ENCODE data around the gene GPR39. TPM values are rescaled to one million over a fixed set of nuclear protein-coding genes. Genes with fewer than 3 reads are reported as not detected.

GPR39 gene
- total and polyA plus RNA-seq, 8 donors, result 0.87 to 16.0 (median 5.5) TPM; not detected in 1

- H3K27me3 ChIP-seq, result no peaks in the 10 kb centered on the region
- WGBS, 5 donors, result 63 to 83% (median 72%) methylated on average over 5 of the region's 5 CpGs
- H3K4me1 ChIP-seq, result peaks cover 0 to 12% (median 3%) of the 10 kb centered on the region in 4 donors
- H3K36me3 ChIP-seq, result no peaks in the 10 kb centered on the region
- no peak overlapping the region for H3K4me3 ChIP-seq
- no peak overlapping the region for H3K27ac ChIP-seq
- TF ChIP-seq EP300 (IDR thresholded peaks at IDR 0.05), result no peak
- no peak for TF ChIP-seq POLR2A (IDR thresholded peaks at IDR 0.05)
- TF ChIP-seq POLR2AphosphoS5 (IDR thresholded peaks at IDR 0.05), result no peak
- no peak for TF ChIP-seq CTCF (IDR thresholded peaks at IDR 0.05)
- no peaks in the 10 kb centered on the region for H3K9me3 ChIP-seq
- no peak for DNase-seq
- intact Hi-C loops (cut with DNase I; ENCODE audit: low total_unique reads), result no loop called here
Observed at GRCh38 chr2:132638313-132639040, 221.9 kb downstream of the GPR39 start.

- Histone ChIP-seq H3K4me3 (no peak overlapping the region), H3K36me3 (no peaks in the 10 kb centered on the region), H3K27me3 (no peaks in the 10 kb centered on the region), H3K27ac (no peak overlapping the region), H3K9me3 (no peaks in the 10 kb centered on the region), H3K4me1 (peaks cover 0 to 12% (median 3%) of the 10 kb centered on the region in 4 donors)
- no peak for DNase-seq
- intact Hi-C loops (cut with DNase I; ENCODE audit: low total_unique reads), result no loop called here
- no peak for TF ChIP-seq CTCF (IDR thresholded peaks at IDR 0.05)
- TF ChIP-seq POLR2A (IDR thresholded peaks at IDR 0.05), result no peak
Observed at GRCh38 chr2:132640116-132640515, 223.5 kb downstream of the GPR39 start.

- Histone ChIP-seq H3K27ac (no peak overlapping the region), H3K4me1 (peaks cover 0 to 3% (median 1%) of the 10 kb centered on the region in 4 donors), H3K4me3 (no peak overlapping the region), H3K27me3 (no peaks in the 10 kb centered on the region), H3K9me3 (no peaks in the 10 kb centered on the region), H3K36me3 (peaks cover 0 to 7% (median 0%) of the 10 kb centered on the region in 4 donors)
- intact Hi-C loops (cut with DNase I; ENCODE audit: low total_unique reads), result no loop called here
- TF ChIP-seq CTCF (IDR thresholded peaks at IDR 0.05) (no peak), POLR2AphosphoS5 (IDR thresholded peaks at IDR 0.05) (no peak), EP300 (IDR thresholded peaks at IDR 0.05) (no peak), POLR2A (IDR thresholded peaks at IDR 0.05) (no peak)
- no peak for DNase-seq
Observed at GRCh38 chr2:132641819-132642218, 225.2 kb downstream of the GPR39 start.

- TF ChIP-seq POLR2AphosphoS5 (IDR thresholded peaks at IDR 0.05) (no peak), EP300 (IDR thresholded peaks at IDR 0.05) (no peak), POLR2A (IDR thresholded peaks at IDR 0.05) (no peak), CTCF (IDR thresholded peaks at IDR 0.05) (no peak)
- DNase-seq, result no peak
- no peaks in the 10 kb centered on the region for H3K4me1 ChIP-seq
- intact Hi-C loops (cut with DNase I; ENCODE audit: low total_unique reads), result no loop called here
- H3K36me3 ChIP-seq, result peaks cover 0 to 7% (median 0%) of the 10 kb centered on the region in 4 donors
- WGBS, 5 donors, result 25 to 62% (median 46%) methylated on average over 2 of the region's 2 CpGs
- H3K27ac ChIP-seq, result no peak overlapping the region
- no peaks in the 10 kb centered on the region for H3K9me3 ChIP-seq
- no peak overlapping the region for H3K4me3 ChIP-seq
- H3K27me3 ChIP-seq, result no peaks in the 10 kb centered on the region
Observed at GRCh38 chr2:132642415-132642814, 225.8 kb downstream of the GPR39 start.
